ES-I3 (cell line): ENCODE results near the gene FOXN3.

Experiments
- H3K36me3 ChIP-seq: 2 replicates; pipeline ENCODE4 v1.6.1; 2013; ENCODE audit warnings: mild to moderate bottlenecking, low read length, control low read depth, moderate library complexity; ENCODE audit not compliant: insufficient read depth
- H3K4me1 ChIP-seq: 2 replicates; pipeline ENCODE4 v1.6.1; 2013; ENCODE audit warnings: mild to moderate bottlenecking, control low read depth, low read length; ENCODE audit not compliant: insufficient read depth
- H3K9ac ChIP-seq: 2 replicates; pipeline ENCODE4 v1.6.1; 2013; ENCODE audit warnings: low read depth, mild to moderate bottlenecking, low read length, moderate library complexity
- H3K9me3 ChIP-seq: 2 replicates; pipeline ENCODE4 v1.6.1; 2013; ENCODE audit warnings: mild to moderate bottlenecking, low read length, moderate library complexity; ENCODE audit not compliant: control insufficient read depth, insufficient read depth

The FOXN3 gene

GRCh38 chr14:89408907-89409700 lies 7.9 kb downstream of the FOXN3 start:
- Histone ChIP-seq H3K9me3 (no peaks in the 10 kb centered on the region), H3K9ac (no peak overlapping the region), H3K4me1 (peaks cover 30% of the 10 kb centered on the region), H3K36me3 (peaks cover 30% of the 10 kb centered on the region)

DNA sequence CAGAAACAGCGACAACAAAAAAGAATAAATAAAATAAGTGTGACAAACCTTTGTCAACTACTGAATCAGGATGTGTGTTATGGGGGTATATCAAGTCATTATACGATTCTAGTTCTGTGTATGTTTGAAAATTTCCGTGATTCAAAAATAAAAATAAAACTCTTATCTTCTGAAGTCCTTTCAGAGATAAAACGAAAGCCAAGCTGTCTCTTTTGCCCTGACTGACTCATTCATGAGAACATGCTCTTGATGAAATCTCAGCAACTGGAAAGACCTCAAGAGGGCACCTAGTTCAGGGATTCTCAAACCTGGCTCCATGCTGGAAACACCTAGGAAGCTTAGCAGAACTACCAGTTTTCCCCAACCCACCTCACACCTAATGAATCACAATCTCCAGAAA lies 9.2 kb downstream of the FOXN3 start:
- Histone ChIP-seq H3K9me3 (no peaks in the 10 kb centered on the region), H3K9ac (no peak overlapping the region), H3K4me1 (peaks cover 30% of the 10 kb centered on the region), H3K36me3 (peaks cover 33% of the 10 kb centered on the region)

DNA sequence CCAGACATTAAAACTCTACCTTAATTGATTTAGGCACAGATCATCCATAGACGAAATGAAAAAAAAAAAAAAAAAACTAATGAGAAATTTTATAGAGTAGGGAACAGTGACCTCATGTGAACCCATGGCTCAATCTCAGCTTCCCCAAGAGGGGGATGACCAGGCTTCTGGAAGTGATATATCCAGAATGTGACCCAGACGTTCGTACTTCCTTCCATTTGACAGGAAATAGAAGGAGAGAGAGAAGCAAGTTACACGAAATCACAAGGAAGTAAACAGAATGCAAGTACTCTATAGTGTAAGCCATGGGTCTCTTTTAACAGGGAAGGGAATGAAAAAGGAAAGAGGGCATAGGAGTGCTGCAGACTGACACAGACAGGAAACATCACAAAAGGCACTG lies 10.1 kb downstream of the FOXN3 start:
- Histone ChIP-seq H3K4me1 (peaks cover 38% of the 10 kb centered on the region), H3K9ac (no peak overlapping the region), H3K36me3 (peaks cover 29% of the 10 kb centered on the region), H3K9me3 (no peaks in the 10 kb centered on the region)

GRCh38 chr14:89406361-89406760 lies 10.7 kb downstream of the FOXN3 start:
- H3K4me1 ChIP-seq, result peaks cover 41% of the 10 kb centered on the region
- H3K9ac ChIP-seq, result no peak overlapping the region
- peaks cover 26% of the 10 kb centered on the region for H3K36me3 ChIP-seq
- no peaks in the 10 kb centered on the region for H3K9me3 ChIP-seq

- peaks cover 20% of the 10 kb centered on the region for H3K36me3 ChIP-seq
- H3K9ac ChIP-seq, result no peak overlapping the region
- peaks cover 36% of the 10 kb centered on the region for H3K4me1 ChIP-seq
- no peaks in the 10 kb centered on the region for H3K9me3 ChIP-seq
Observed at GRCh38 chr14:89405712-89406111, 11.3 kb downstream of the FOXN3 start.

DNA sequence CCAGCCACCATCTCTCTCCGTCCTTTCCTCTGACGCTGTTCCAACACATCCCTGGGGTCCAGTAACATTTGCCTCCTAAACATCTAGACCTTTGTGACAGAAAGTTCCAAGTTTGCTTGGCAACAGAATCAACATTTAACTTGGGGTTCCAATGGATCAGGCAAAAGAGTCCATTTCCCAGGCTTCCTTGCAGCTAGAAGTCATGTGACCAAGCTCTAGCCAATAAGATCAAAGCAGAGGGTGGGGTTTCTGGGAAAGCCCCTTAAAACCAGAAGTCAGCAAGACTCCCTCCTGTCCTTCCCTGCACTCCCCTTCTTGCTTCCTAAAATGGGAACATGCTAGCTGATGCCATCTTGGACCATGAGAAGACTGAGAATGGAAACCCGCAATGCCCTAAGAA lies 14.7 kb downstream of the FOXN3 start:
- H3K4me1 ChIP-seq, result peaks cover 19% of the 10 kb centered on the region
- H3K36me3 ChIP-seq, result peaks cover 17% of the 10 kb centered on the region
- no peak overlapping the region for H3K9ac ChIP-seq
- H3K9me3 ChIP-seq, result no peaks in the 10 kb centered on the region

DNA sequence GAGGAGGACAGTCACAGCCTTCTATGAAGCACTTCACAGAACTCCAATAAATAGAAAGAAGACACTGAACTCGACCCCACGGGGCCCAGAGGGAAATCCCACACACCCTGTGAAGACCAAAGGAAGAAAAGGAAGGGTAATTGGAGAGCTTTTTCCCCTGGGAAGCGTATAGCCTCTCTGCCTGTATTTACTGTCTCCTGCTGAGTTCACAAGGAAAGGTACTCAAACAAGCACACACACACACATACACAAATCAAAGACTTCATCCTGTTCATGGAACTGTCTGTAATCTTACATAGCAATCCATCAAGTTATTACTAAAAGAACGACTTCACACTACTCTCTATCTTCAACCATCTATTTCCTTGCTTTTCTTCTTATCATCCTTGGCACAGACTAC lies 15.3 kb downstream of the FOXN3 start:
- Histone ChIP-seq H3K9me3 (no peaks in the 10 kb centered on the region), H3K9ac (no peak overlapping the region), H3K36me3 (peaks cover 20% of the 10 kb centered on the region), H3K4me1 (peaks cover 15% of the 10 kb centered on the region)

DNA sequence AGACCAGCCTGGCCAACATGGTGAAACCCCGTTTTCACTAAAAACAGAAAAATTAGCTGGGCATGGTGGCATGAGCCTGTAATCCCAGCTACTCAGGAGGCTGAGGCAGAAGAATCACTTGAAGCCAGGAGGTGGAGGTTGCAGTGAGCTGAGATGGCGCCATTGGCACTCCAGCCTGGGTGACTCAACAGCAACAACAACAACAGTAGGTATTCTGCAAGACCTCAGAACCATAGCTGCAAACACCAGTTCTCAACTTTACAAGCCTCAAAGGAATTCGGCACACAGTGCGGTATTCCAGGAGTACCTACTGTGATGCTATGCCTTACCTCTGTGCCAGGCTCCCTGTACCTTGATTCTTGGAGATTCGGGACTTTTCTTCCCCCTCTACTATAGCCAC lies 15.8 kb downstream of the FOXN3 start:
- peaks cover 20% of the 10 kb centered on the region for H3K36me3 ChIP-seq
- peaks cover 15% of the 10 kb centered on the region for H3K4me1 ChIP-seq

DNA sequence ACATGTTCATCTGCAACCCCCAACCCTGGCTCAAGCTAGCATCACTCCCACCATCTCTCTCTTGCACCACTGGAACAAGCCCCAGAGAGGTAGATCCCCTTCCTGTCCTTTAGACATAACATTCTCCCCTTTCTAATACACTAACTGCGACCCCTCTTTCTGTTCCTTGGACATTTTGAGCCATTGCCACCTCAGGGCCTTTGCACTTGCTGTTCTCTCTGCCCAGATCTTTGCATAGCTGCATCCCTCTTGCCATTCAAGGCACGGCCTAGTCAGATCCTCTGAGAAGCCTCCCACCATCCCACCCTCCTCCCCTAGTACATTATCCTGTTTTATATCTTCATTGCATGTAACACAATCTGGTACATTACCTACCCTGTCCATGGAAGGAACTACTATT lies 16.5 kb downstream of the FOXN3 start:
- H3K36me3 ChIP-seq, result peaks cover 16% of the 10 kb centered on the region
- no peaks in the 10 kb centered on the region for H3K9me3 ChIP-seq
- H3K9ac ChIP-seq, result no peak overlapping the region
- H3K4me1 ChIP-seq, result peaks cover 15% of the 10 kb centered on the region

More for the DNA sequence above, 15.8 kb downstream of the FOXN3 start:
- H3K9ac ChIP-seq, result no peak overlapping the region
- no peaks in the 10 kb centered on the region for H3K9me3 ChIP-seq

DNA sequence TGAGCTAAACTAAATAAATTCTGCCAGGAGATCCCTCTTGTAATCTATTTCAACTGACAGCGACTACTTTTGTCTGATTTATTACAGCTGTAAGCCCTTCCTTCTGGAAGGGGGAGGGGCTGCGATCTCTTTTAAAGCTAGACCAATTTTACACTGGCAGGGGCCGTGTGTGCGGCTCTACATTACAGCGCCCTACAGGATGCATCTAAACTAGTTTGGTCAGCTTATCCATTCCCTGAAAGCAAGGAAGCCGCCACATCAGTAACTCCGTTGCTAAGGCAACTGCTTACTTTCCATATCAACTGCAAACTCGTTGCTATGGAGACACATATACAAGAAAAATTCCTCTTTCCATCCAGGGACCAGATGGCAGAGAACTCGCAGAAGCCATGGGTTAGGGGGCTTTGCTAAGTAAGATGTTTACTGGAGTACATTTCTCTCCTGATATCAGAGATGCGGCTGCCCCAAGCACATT lies 17.4 kb downstream of the FOXN3 start:
- Histone ChIP-seq H3K4me1 (peaks cover 15% of the 10 kb centered on the region), H3K36me3 (peaks cover 14% of the 10 kb centered on the region), H3K9ac (no peak overlapping the region)

DNA sequence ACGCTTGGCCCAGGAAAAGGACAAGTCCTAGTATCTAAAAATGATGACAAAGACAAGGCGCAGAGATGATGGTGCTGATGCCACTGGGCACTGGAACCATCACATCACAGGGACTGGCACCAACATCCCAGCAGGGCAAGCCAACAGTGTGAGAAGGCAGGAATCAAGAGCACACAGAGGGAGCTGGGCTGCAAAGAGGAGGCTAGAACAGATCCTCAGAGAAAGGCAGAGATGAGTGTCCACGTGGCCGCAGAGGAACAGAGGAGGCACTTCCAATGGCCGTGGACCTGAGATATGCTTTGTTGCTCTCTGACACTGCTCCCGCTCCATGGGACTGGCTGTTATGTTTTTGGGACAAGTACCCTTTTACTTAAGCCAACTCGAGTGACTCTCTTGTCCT lies 17.9 kb downstream of the FOXN3 start:
- H3K9me3 ChIP-seq, result no peaks in the 10 kb centered on the region
- H3K4me1 ChIP-seq, result peaks cover 15% of the 10 kb centered on the region
- peaks cover 14% of the 10 kb centered on the region for H3K36me3 ChIP-seq
- no peak overlapping the region for H3K9ac ChIP-seq

More for the DNA sequence above, 17.4 kb downstream of the FOXN3 start:
- H3K9me3 ChIP-seq, result no peaks in the 10 kb centered on the region

- peaks cover 8% of the 10 kb centered on the region; the same call in 1 of the 2 replicates for H3K36me3 ChIP-seq
- no peaks in the 10 kb centered on the region for H3K9me3 ChIP-seq
- H3K9ac ChIP-seq, result no peak overlapping the region
- H3K4me1 ChIP-seq, result peaks cover 13% of the 10 kb centered on the region
Observed at GRCh38 chr14:89397569-89398230, 19.3 kb downstream of the FOXN3 start.

DNA sequence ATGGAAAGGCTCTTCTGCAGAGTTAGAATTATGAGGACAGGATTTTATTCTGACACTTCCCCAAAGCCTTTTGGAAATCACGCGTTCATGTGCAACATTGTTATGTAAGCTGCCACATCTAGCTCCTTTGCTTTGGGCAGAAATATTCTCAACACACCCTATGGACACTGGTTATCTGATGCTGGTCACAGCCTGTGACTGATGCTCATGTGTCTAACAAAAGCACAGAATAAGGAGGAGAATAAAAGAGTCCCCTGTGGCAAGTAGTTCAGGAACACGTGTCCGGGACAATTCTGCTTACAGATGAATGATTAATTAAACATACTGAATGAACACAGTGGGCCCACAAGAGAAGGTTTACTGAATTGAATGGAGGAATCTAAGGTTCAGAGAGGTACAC lies 22.1 kb downstream of the FOXN3 start:
- H3K36me3 ChIP-seq, result peaks cover 5% of the 10 kb centered on the region; the same call in 1 of the 2 replicates
- H3K4me1 ChIP-seq, result peaks cover 18% of the 10 kb centered on the region
- no peak overlapping the region for H3K9ac ChIP-seq
- no peaks in the 10 kb centered on the region for H3K9me3 ChIP-seq

GRCh38 chr14:89393222-89393745 lies 23.7 kb downstream of the FOXN3 start:
- no peak overlapping the region for H3K9ac ChIP-seq
- H3K36me3 ChIP-seq, result peaks cover 5% of the 10 kb centered on the region; the same call in 1 of the 2 replicates
- H3K9me3 ChIP-seq, result no peaks in the 10 kb centered on the region
- H3K4me1 ChIP-seq, result peaks cover 28% of the 10 kb centered on the region

GRCh38 chr14:89392181-89392580 lies 24.9 kb downstream of the FOXN3 start:
- Histone ChIP-seq H3K36me3 (peaks cover 5% of the 10 kb centered on the region; the same call in 1 of the 2 replicates), H3K9me3 (no peaks in the 10 kb centered on the region), H3K9ac (no peak overlapping the region), H3K4me1 (peaks cover 31% of the 10 kb centered on the region)
